Smooth muscle cell (in vitro differentiated cells): Measurements from ENCODE around the gene UBE2C. TPM values are rescaled to one million over a fixed set of nuclear protein-coding genes. Genes with fewer than 3 reads are reported as not detected.

Source experiments
- DNase-seq: peaks from one replicate; lab custom pipeline; 2025; ENCODE audit not compliant: unreplicated experiment; lab: John Stamatoyannopoulos, UW
- H2AFZ ChIP-seq: fragments of 200-600 bp; sonication (generic); 2 replicates; pipeline ENCODE4 v1.6.0; 2016; ENCODE audit warnings: antibody characterized with exemption, low read depth, mild to moderate bottlenecking
- H3F3A ChIP-seq: fragments of 200-600 bp; sonication (generic); 2 replicates; pipeline ENCODE4 v1.6.0; 2017; ENCODE audit warnings: antibody characterized with exemption, low read depth
- H3K27ac ChIP-seq: fragments of 200-600 bp; sonication (generic); 2 replicates; pipeline ENCODE4 v1.5.1; 2016; ENCODE audit warnings: low read depth, mild to moderate bottlenecking
- H3K27me3 ChIP-seq: fragments of 200-600 bp; sonication (generic); 2 replicates; pipeline ENCODE4 v1.6.1; 2016; ENCODE audit warnings: low read depth, mild to moderate bottlenecking
- H3K36me3 ChIP-seq: fragments of 200-600 bp; sonication (generic); 2 replicates; pipeline ENCODE4 v1.5.1; 2016; ENCODE audit warnings: low read depth
- H3K4me1 ChIP-seq: fragments of 200-600 bp; sonication (generic); 2 replicates; pipeline ENCODE4 v1.5.1; 2016; ENCODE audit warnings: low read depth
- H3K4me2 ChIP-seq: fragments of 200-600 bp; sonication (generic); 2 replicates; pipeline ENCODE4 v1.6.0; 2016; ENCODE audit warnings: mild to moderate bottlenecking
- H3K4me3 ChIP-seq: fragments of 200-600 bp; sonication (generic); 2 replicates; pipeline ENCODE4 v1.5.1; 2016; ENCODE audit warnings: mild to moderate bottlenecking
- H3K79me2 ChIP-seq: fragments of 200-600 bp; sonication (generic); 2 replicates; pipeline ENCODE4 v1.6.0; 2016; ENCODE audit warnings: low read depth, mild to moderate bottlenecking
- H3K9ac ChIP-seq: fragments of 200-600 bp; sonication (generic); 2 replicates; pipeline ENCODE4 v1.6.0; 2016; ENCODE audit warnings: low read depth
- H3K9me3 ChIP-seq: fragments of 200-600 bp; sonication (generic); replicated peaks from 2 replicates; pipeline ENCODE4 v1.5.1; 2016; ENCODE audit warnings: low read depth
- H4K20me1 ChIP-seq: fragments of 200-600 bp; sonication (generic); 2 replicates; pipeline ENCODE4 v1.6.0; 2016; ENCODE audit warnings: low read depth
- WGBS: methylation state at CpG from one replicate; pipeline ENCODE4 v1.1.7; 2016; ENCODE audit warnings: low lambda C conversion rate; 5-methylcytosine and 5-hydroxymethylcytosine counted together
- polyA plus RNA-seq: library from polyadenylated mRNA; unstranded; fragments of >200 nt; fragmentation: Nextera tagmentation; extraction: Ambion mirVana; gene quantifications from 2 replicates; pipeline ENCODE4 v1.2.1, GENCODE V29; 2016
- total RNA-seq: library from RNA; depleted of rRNA; stranded (reverse); fragments of >200 nt; gene quantifications from 2 replicates; pipeline ENCODE4 v1.2.3, GENCODE V29; 2014
- TF ChIP-seq, protein P1 (sequence below): fragments of 200-600 bp; sonication (generic); IDR thresholded peaks from 2 replicates; pipeline ENCODE4 v1.5.1; 2017; ENCODE audit warnings: borderline replicate concordance, mild to moderate bottlenecking, antibody characterized with exemption; ENCODE audit not compliant: insufficient read depth, poor library complexity, severe bottlenecking

Gene UBE2C
- total and polyA plus RNA-seq, 2 experiments from 2014 or later, result 35.1 to 66.5 TPM

DNA sequence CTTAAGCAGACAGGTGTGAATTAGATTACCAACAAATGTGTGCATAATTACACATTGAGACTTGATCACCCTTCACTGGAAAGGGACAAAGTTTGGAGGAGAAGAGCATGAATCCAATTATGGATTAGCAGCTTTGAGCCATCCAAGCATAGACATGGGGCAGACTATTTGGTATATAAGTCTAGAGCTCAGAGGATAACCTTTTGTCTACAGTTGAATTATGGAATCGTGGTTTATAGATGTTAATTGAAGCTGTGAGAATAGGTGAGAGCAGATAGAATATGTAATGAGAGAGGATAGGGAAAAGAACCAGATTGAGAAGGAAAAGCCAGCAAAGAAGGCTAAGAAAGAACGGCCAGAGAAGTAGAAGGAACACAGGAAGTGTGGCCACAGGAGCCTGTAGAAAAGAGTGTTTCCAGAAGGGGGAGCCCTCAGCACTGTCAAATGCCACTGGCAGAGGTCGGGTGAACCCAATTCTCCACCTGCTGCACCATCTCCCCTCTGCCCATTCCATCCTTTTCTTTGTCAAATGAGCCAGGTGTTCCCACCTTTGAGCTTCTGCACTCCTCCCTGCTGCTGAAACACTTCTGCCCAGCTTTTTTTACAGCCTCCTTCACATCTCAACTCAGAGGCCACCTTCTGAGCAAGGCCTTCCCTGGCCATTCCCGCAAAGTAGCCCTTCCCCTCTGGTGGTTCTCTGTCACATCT lies 13.4 kb upstream of the UBE2C start:
- TF ChIP-seq, protein P1, sequence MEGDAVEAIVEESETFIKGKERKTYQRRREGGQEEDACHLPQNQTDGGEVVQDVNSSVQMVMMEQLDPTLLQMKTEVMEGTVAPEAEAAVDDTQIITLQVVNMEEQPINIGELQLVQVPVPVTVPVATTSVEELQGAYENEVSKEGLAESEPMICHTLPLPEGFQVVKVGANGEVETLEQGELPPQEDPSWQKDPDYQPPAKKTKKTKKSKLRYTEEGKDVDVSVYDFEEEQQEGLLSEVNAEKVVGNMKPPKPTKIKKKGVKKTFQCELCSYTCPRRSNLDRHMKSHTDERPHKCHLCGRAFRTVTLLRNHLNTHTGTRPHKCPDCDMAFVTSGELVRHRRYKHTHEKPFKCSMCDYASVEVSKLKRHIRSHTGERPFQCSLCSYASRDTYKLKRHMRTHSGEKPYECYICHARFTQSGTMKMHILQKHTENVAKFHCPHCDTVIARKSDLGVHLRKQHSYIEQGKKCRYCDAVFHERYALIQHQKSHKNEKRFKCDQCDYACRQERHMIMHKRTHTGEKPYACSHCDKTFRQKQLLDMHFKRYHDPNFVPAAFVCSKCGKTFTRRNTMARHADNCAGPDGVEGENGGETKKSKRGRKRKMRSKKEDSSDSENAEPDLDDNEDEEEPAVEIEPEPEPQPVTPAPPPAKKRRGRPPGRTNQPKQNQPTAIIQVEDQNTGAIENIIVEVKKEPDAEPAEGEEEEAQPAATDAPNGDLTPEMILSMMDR, result peak; percentile 48
- H3K9me3 ChIP-seq, result no peaks in the 10 kb centered on the region
- H4K20me1 ChIP-seq, result peaks cover 3% of the 10 kb centered on the region
- no peak for DNase-seq
- H3K27ac ChIP-seq, result no peak overlapping the region
- H3K4me3 ChIP-seq, result no peak overlapping the region
- no peaks in the 10 kb centered on the region for H3K79me2 ChIP-seq
- no peak overlapping the region for H2AFZ ChIP-seq
- H3K27me3 ChIP-seq, result no peaks in the 10 kb centered on the region
- H3F3A ChIP-seq, result no peaks in the 10 kb centered on the region
- H3K9ac ChIP-seq, result no peak overlapping the region
- H3K4me2 ChIP-seq, result no peak overlapping the region
- no peaks in the 10 kb centered on the region for H3K4me1 ChIP-seq
- peaks cover 16% of the 10 kb centered on the region for H3K36me3 ChIP-seq
- 55% methylated on average over 4 of the region's 4 CpGs for WGBS

GRCh38 chr20:45801851-45802250 lies 10.6 kb upstream of the UBE2C start:
- H3K79me2 ChIP-seq, result no peaks in the 10 kb centered on the region
- H3K36me3 ChIP-seq, result peaks cover 12% of the 10 kb centered on the region
- H3K4me1 ChIP-seq, result no peaks in the 10 kb centered on the region
- no peak overlapping the region for H2AFZ ChIP-seq
- DNase-seq, result no peak
- H4K20me1 ChIP-seq, result peaks cover 3% of the 10 kb centered on the region
- H3K27ac ChIP-seq, result no peak overlapping the region
- H3K4me3 ChIP-seq, result no peak overlapping the region
- TF ChIP-seq, protein P1, result no peak
- 94% methylated on average over 7 of the region's 7 CpGs for WGBS
- H3F3A ChIP-seq, result no peaks in the 10 kb centered on the region
- H3K9ac ChIP-seq, result no peak overlapping the region
- no peaks in the 10 kb centered on the region for H3K9me3 ChIP-seq
- H3K27me3 ChIP-seq, result no peaks in the 10 kb centered on the region
- no peak overlapping the region for H3K4me2 ChIP-seq

DNA sequence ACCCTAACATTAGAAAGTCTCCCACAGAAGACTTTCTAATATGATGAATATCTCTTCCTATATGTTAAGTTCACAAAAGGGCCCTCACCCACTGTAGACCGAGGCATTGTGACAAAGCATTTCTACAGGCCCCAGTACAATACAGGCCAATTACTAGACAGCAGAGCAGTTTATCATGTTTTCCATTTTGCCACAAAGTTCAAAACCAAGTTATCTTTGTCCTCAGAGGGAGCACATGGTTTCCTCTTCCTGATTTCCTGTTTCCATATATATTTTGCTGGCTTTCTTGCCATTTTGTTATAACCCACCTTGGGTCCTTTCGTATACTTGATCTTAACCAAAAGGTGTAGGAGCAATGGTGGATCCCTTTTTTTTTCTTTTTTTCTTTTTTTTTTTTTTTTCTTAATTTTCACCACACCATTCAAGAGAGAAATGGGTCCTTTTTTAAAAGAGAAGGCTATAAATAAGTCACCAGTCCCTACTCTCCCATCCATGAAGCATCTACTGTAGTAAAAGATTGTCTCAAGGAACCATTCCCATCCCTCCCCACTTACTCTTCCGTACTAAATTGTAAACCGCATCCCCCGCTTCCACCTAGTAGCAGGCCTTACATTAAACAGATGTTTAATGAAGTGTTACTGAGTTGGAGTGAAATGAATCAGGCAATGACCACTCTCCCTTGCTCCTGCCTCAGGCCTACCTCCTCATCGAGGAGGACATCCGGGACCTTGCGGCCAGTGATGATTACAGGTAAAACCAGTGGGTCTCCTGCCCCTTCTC lies 2.1 kb upstream of the UBE2C start:
- Histone ChIP-seq H3K36me3 (peaks cover 7% of the 10 kb centered on the region), H3K27me3 (no peaks in the 10 kb centered on the region), H3K4me3 (no peak overlapping the region), H3K9ac (no peak overlapping the region), H3K79me2 (peaks cover 24% of the 10 kb centered on the region), H2AFZ (no peak overlapping the region), H3K27ac (no peak overlapping the region), H3K4me2 (no peak overlapping the region), H4K20me1 (no peaks in the 10 kb centered on the region), H3F3A (peaks cover 17% of the 10 kb centered on the region), H3K4me1 (no peaks in the 10 kb centered on the region), H3K9me3 (no peaks in the 10 kb centered on the region)
- TF ChIP-seq, protein P1, result no peak
- DNase-seq, result no peak
- WGBS, result 99% methylated on average over 8 of the region's 8 CpGs
